Mucosa of rectum (tissue), 2 donors: Measurements from ENCODE around the gene GALNT11.
"Not testable (repeated sequence)": the region's sequence is repeated elsewhere in the genome, so short reads cannot be mapped to it uniquely, and the experiment has no call there.

Source experiments
- H3K27ac ChIP-seq, 2 donors: one replicate each; pipeline ENCODE4 v1.7.0; 2013; ENCODE audit warnings: inconsistent platforms in 2 of 2, low read depth in 2 of 2, low read length in 2 of 2
- H3K27me3 ChIP-seq, 2 donors: one replicate each; pipeline ENCODE4 v1.7.0; 2013; ENCODE audit warnings: low read length in 2 of 2; ENCODE audit not compliant: control insufficient read depth in 2 of 2, insufficient read depth in 2 of 2
- H3K36me3 ChIP-seq, 2 donors: one replicate each; pipeline ENCODE4 v1.7.0; 2013; ENCODE audit warnings: low read length in 2 of 2; ENCODE audit not compliant: control insufficient read depth in 2 of 2, insufficient read depth in 2 of 2
- H3K4me1 ChIP-seq, 2 donors: one replicate each; pipeline ENCODE4 v1.7.0; 2013; ENCODE audit warnings: low read length in 2 of 2, mild to moderate bottlenecking in 1 of 2; ENCODE audit not compliant: control insufficient read depth in 2 of 2, insufficient read depth in 2 of 2
- H3K4me3 ChIP-seq, 2 donors: one replicate each; pipeline ENCODE4 v1.7.0; 2013; ENCODE audit warnings: low read length in 2 of 2
- H3K9ac ChIP-seq, 2 donors: one replicate each; pipeline ENCODE4 v1.7.0; 2013; ENCODE audit warnings: low read length in 2 of 2, low read depth in 1 of 2, mild to moderate bottlenecking in 1 of 2
- H3K9me3 ChIP-seq, 2 donors: one replicate each; pipeline ENCODE4 v1.7.0; 2013; ENCODE audit warnings: low read length in 2 of 2; ENCODE audit not compliant: control insufficient read depth in 2 of 2
- donor health status: healthy.
- donor health status: Normal muscosa, but diverticular disease.

The GALNT11 gene

DNA sequence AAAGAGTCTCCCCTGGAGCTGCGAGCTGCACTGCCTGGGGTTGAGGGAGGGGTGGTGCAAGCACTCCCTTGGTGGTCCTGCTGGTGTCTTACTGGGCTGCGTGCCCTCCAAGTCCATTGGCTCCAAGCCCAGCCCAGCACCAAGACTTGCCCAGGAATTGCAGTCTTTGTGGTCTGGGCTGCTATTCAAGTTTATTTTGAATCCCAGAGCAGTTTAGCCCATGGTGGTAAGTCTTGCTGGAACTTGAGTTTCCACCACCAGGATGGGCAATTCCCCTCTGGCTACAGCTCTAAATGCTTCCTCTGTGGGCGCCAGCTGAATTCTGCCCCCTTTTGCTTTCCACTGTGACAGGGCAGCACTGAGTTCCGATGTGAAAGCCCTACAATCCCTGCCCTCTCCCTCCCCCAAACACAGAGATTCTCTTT lies 25.1 kb downstream of the GALNT11 start:
- Histone ChIP-seq H3K9ac (no peak overlapping the region), H3K27ac (no peak overlapping the region), H3K4me3 (no peak overlapping the region), H3K36me3 (no peaks in the 10 kb centered on the region), H3K4me1 (no peaks in the 10 kb centered on the region), H3K27me3 (no peaks in the 10 kb centered on the region), H3K9me3 (no peaks in the 10 kb centered on the region)

DNA sequence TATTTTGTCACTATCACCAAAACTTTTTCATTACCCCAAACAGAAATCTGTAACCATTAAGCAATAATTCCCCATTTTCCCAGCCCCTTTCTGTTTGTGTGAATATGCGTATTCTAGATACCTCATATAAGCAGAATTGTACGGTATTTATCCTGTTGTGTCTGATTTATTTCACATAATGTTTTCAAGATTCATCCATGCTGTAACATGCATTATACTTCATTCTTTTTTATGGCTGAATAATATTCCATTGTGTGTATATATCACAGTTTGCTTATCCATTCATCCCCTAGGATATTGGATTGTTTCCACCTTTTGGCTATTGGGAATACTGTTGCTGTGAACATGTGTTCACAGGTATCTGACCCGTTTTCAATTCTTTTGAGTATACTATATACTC lies 26.5 kb downstream of the GALNT11 start:
- no peak overlapping the region for H3K27ac ChIP-seq
- H3K4me1 ChIP-seq: no peaks in the 10 kb centered on the region
- no peak overlapping the region for H3K9ac ChIP-seq
- H3K36me3 ChIP-seq: no peaks in the 10 kb centered on the region
- H3K4me3 ChIP-seq: no peak overlapping the region
- H3K9me3 ChIP-seq: no peaks in the 10 kb centered on the region
- H3K27me3 ChIP-seq: no peaks in the 10 kb centered on the region

DNA sequence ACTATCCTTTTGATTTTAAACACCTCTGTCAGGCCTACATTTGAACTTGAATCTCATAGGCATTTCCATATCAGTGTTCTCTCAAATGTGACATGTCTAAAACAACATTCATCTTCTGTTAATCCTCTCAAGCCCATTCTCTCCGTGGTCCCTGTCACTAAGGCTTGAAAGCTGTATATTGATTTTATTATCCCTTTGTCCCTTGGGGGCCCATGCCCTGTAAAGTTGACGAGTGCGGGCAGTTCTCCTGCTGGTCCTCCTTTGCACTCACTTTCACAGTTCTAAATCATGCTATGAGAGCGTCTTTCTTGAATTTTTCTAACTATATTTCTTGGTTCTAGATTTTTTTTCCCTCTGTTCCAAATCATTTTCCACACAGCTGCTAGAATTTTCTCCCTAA lies 27.3 kb downstream of the GALNT11 start:
- H3K9ac ChIP-seq: no peak overlapping the region
- no peak overlapping the region for H3K4me3 ChIP-seq
- H3K36me3 ChIP-seq: no peaks in the 10 kb centered on the region
- H3K4me1 ChIP-seq: no peaks in the 10 kb centered on the region
- no peak overlapping the region for H3K27ac ChIP-seq
- H3K9me3 ChIP-seq: no peaks in the 10 kb centered on the region
- no peaks in the 10 kb centered on the region for H3K27me3 ChIP-seq

DNA sequence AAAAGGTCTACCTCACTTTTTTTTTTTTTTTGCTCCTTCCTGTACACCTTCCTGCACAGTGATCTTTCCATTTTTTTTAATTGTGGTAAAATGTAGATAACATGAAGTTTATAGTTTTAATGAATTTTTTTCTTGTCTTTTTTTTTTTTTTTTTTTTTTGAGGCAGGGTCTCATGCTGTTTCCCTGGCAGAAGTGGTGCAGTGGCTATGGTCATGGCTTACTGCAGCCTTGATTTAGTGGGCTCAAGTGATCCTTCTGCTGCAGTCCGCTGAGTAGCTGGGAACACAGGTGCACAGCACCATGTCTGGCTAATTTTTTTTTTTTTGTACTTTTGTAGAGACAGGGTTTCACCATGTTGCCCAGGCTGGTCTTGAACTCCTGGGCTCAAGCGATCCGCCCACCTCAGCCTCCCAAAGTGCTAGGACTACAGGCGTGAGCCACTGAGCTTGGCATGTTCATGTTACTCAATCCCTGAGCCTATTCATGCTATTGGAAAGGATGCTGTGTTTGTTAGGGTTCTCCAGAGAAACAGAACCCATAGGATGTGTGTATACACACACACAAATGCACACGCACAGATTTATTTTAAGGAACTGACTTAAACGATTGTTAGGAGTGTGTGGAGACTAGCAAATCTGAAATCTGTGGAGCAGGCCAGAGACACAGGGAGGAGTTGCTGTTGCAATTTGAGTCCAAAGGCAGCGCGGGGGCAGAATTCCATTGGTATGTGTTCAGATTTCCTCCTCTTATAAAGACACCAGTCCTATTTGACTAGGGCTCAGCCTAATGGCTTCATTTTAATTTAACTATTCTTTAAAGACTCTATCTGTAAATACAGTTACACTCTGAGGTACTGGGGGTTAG lies 29.1 kb downstream of the GALNT11 start:
- no peak overlapping the region for H3K9ac ChIP-seq
- H3K27me3 ChIP-seq: no peaks in the 10 kb centered on the region
- H3K27ac ChIP-seq: no peak overlapping the region
- no peaks in the 10 kb centered on the region for H3K9me3 ChIP-seq
- H3K36me3 ChIP-seq: no peaks in the 10 kb centered on the region
- no peaks in the 10 kb centered on the region for H3K4me1 ChIP-seq
- H3K4me3 ChIP-seq: no peak overlapping the region

DNA sequence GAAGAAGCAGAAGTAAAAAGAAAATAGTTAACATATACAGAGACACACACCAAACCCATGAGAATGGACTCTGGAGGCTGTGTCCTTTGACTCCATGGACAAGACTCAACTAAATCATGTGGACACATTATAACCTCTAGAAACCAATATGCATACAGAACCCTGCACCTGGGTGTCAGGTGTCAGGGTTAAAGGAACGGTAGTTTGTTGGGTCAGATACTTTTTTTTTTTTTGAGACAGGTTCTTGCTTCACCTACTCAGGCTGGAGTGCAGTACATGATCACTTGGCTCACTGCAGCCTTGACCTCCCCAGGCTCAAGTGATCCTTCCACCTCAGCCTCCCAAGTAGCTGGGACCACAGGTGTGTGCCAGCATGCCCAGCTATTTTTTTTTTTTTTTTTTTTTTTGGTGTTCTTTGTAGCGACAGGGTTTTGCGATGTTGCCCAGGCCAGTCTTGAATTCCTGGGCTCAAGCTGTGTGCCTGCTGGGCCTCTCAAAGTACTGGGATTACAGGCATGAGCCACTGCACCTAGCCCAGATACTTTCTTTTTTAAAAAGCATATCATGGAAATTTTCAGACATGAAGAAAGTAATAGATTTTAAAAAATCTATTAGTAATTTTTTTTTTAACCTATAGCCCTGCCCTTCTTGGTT lies 31.3 kb downstream of the GALNT11 start:
- H3K27ac ChIP-seq: no peak overlapping the region
- H3K36me3 ChIP-seq: no peaks in the 10 kb centered on the region
- H3K9me3 ChIP-seq: no peaks in the 10 kb centered on the region
- H3K4me3 ChIP-seq: no peak overlapping the region
- H3K4me1 ChIP-seq: no peaks in the 10 kb centered on the region
- no peak overlapping the region for H3K9ac ChIP-seq
- H3K27me3 ChIP-seq: no peaks in the 10 kb centered on the region

DNA sequence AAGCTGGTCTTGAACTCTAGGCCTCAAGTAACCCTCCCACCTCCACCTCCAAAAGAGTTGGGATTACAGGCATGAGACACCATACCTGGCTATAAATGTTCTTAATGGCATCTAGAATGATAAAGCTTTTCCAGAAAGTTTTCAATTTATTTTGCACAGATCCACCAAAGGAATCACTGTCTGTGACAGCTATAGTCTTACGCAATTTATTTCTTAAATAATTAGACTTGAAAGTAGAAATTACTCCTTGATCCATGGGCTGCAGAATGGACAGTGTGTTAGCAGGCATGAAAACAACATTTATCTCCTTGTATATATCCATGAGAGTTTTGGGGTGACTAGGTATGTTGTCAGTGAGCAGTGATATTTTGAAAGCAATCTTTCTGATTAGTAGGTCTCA lies 33.8 kb downstream of the GALNT11 start:
- Histone ChIP-seq H3K27me3 (no peaks in the 10 kb centered on the region), H3K27ac (no peak overlapping the region), H3K4me3 (no peak overlapping the region), H3K36me3 (no peaks in the 10 kb centered on the region), H3K9ac (no peak overlapping the region), H3K9me3 (no peaks in the 10 kb centered on the region), H3K4me1 (no peaks in the 10 kb centered on the region)

DNA sequence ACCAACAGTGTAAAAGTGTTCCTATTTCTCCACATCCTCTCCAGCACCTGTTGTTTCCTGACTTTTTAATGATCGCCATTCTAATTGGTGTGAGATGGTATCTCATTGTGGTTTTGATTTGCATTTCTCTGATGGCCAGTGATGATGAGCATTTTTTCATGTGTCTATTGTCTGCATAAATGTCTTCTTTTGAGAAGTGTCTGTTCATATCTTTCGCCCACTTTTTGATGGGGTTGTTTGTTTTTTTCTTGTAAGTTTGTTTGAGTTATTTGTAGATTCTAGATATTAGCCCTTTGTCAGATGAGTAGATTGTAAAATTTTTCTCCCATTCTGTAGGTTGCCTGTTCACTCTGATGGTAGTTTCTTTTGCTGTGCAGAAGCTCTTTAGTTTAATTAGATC lies 35.6 kb downstream of the GALNT11 start:
- H3K4me3 ChIP-seq, H3K36me3 ChIP-seq, H3K9me3 ChIP-seq, H3K4me1 ChIP-seq, H3K27ac ChIP-seq, H3K9ac ChIP-seq, H3K27me3 ChIP-seq: not testable (repeated sequence)

DNA sequence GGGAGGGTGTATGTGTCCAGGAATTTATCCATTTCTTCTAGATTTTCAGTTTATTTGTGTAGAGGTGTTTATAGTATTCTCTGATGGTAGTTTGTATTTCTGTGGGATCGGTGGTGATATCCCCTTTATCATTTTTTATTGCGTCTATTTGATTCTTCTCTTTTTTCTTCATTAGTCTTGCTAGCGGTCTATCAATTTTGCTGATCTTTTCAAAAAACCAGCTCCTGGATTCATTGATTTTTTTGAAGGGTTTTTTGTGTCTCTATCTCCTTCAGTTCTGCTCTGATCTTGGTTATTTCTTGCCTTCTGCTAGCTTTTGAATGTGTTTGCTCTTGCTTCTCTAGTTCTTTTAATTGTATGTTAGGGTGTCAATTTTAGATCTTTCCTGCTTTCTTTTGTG lies 37.7 kb downstream of the GALNT11 start:
- H3K9me3 ChIP-seq, H3K9ac ChIP-seq: not testable (repeated sequence)

DNA sequence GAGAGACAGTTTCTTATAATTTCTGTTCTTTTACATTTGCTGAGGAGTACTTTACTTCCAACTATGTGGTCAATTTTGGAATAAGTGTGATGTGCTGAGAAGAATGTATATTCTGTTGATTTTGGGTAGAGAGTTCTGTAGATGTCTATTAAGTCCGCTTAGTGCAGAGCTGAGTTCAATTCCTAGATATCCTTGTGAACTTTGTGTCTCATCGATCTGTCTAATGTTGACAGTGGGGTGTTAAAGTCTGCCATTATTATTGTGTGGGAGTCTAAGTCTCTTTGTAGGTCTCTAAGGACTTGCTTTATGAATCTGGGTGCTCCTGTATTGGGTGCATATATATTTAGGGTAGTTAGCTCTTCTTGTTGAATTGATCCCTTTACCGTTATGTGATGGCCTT lies 38.3 kb downstream of the GALNT11 start:
- not testable (repeated sequence) for H3K4me3 ChIP-seq, H3K36me3 ChIP-seq, H3K9ac ChIP-seq, H3K27ac ChIP-seq, H3K9me3 ChIP-seq, H3K27me3 ChIP-seq, H3K4me1 ChIP-seq

More for the DNA sequence above, 37.7 kb downstream of the GALNT11 start:
- not testable (repeated sequence) for H3K4me1 ChIP-seq, H3K27ac ChIP-seq, H3K4me3 ChIP-seq, H3K36me3 ChIP-seq, H3K27me3 ChIP-seq

DNA sequence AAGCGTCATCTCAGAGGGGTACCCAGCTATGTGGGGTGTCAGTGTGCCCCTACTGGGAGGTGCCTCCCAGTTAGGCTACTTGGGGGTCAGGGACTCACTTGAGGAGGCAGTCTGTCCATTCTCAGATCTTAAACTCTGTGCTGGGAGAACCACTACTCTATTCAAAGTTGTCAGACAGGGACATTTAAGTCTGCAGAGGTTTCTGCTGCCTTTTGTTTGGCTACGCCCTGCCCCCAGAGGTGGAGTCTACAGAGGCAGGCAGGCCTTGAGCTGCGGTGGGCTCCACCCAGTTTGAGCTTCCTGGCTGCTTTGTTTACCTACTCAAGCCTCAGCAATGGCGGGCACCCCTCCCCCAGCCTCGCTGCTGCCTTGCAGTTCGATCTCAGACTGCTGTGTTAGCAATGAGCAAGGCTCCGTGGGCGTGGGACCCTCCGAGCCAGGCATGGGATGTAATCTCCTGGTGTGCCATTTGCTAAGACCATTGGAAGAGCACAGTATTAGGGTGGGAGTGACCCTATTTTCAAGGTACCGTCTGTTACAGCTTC lies 40.4 kb downstream of the GALNT11 start:
- H3K9ac ChIP-seq, H3K27ac ChIP-seq, H3K36me3 ChIP-seq, H3K4me1 ChIP-seq, H3K9me3 ChIP-seq, H3K4me3 ChIP-seq, H3K27me3 ChIP-seq: not testable (repeated sequence)
